Mucosa of stomach (tissue), 1 donor: Measurements from ENCODE around the gene VMP1.
"Not testable (repeated sequence)": the region's sequence is repeated elsewhere in the genome, so short reads cannot be mapped to it uniquely, and the experiment has no call there.

Experiments
- H3K27me3 ChIP-seq: one replicate; pipeline ENCODE4 v1.7.0; 2013; ENCODE audit warnings: mild to moderate bottlenecking, low read length; ENCODE audit not compliant: control insufficient read depth, insufficient read depth
- H3K36me3 ChIP-seq: one replicate; pipeline ENCODE4 v1.7.0; 2013; ENCODE audit warnings: low read length; ENCODE audit not compliant: control insufficient read depth, insufficient read depth
- H3K4me1 ChIP-seq: one replicate; pipeline ENCODE4 v1.7.0; 2013; ENCODE audit warnings: mild to moderate bottlenecking, low read length; ENCODE audit not compliant: control insufficient read depth, insufficient read depth
- H3K4me3 ChIP-seq: one replicate; pipeline ENCODE4 v1.7.0; 2013; ENCODE audit warnings: low read length
- H3K9ac ChIP-seq: one replicate; pipeline ENCODE4 v1.7.0; 2013; ENCODE audit warnings: mild to moderate bottlenecking, low read length, moderate library complexity
- H3K9me3 ChIP-seq: one replicate; pipeline ENCODE4 v1.7.0; 2013; ENCODE audit warnings: mild to moderate bottlenecking, low read length, moderate library complexity; ENCODE audit not compliant: control insufficient read depth
- donor health status: Pancreatic carcinoma.

VMP1 gene

GRCh38 chr17:59852847-59853167 lies 145.4 kb downstream of the VMP1 start:
- H3K36me3 ChIP-seq, H3K27me3 ChIP-seq, H3K4me3 ChIP-seq, H3K9me3 ChIP-seq, H3K9ac ChIP-seq: not testable (repeated sequence)
- peaks cover 81% of the 10 kb centered on the region for H3K4me1 ChIP-seq

- Histone ChIP-seq H3K4me3 (no peak overlapping the region), H3K27me3 (no peaks in the 10 kb centered on the region), H3K9ac (no peak overlapping the region), H3K9me3 (no peaks in the 10 kb centered on the region), H3K4me1 (peaks cover 82% of the 10 kb centered on the region), H3K36me3 (no peaks in the 10 kb centered on the region)
Measured at GRCh38 chr17:59853168-59853918, 145.9 kb downstream of the VMP1 start.

GRCh38 chr17:59853919-59854729 lies 146.7 kb downstream of the VMP1 start:
- not testable (repeated sequence) for H3K4me3 ChIP-seq, H3K9ac ChIP-seq, H3K36me3 ChIP-seq, H3K27me3 ChIP-seq, H3K9me3 ChIP-seq
- H3K4me1 ChIP-seq, result peaks cover 81% of the 10 kb centered on the region

- Histone ChIP-seq H3K9me3 (no peaks in the 10 kb centered on the region), H3K36me3 (no peaks in the 10 kb centered on the region), H3K4me1 (peaks cover 57% of the 10 kb centered on the region), H3K9ac (no peak overlapping the region), H3K27me3 (no peaks in the 10 kb centered on the region), H3K4me3 (no peak overlapping the region)
Measured at GRCh38 chr17:59856859-59857794, 149.7 kb downstream of the VMP1 start.

- H3K9ac ChIP-seq, result no peak overlapping the region
- no peaks in the 10 kb centered on the region for H3K36me3 ChIP-seq
- peaks cover 47% of the 10 kb centered on the region for H3K4me1 ChIP-seq
- H3K9me3 ChIP-seq, result no peaks in the 10 kb centered on the region
- H3K4me3 ChIP-seq, result no peak overlapping the region
- H3K27me3 ChIP-seq, result no peaks in the 10 kb centered on the region
Measured at GRCh38 chr17:59858167-59858816, 150.8 kb downstream of the VMP1 start.

- Histone ChIP-seq H3K9me3 (no peaks in the 10 kb centered on the region), H3K27me3 (no peaks in the 10 kb centered on the region), H3K4me1 (peaks cover 43% of the 10 kb centered on the region), H3K4me3 (no peak overlapping the region), H3K9ac (no peak overlapping the region), H3K36me3 (no peaks in the 10 kb centered on the region)
Measured at GRCh38 chr17:59858932-59859331, 151.5 kb downstream of the VMP1 start.

GRCh38 chr17:59859444-59860025 lies 152.1 kb downstream of the VMP1 start:
- no peaks in the 10 kb centered on the region for H3K27me3 ChIP-seq
- no peaks in the 10 kb centered on the region for H3K36me3 ChIP-seq

GRCh38 chr17:59863616-59864015 lies 156.2 kb downstream of the VMP1 start:
- H3K9me3 ChIP-seq, result no peaks in the 10 kb centered on the region
- H3K9ac ChIP-seq, result no peak overlapping the region
- no peaks in the 10 kb centered on the region for H3K27me3 ChIP-seq
- no peaks in the 10 kb centered on the region for H3K36me3 ChIP-seq
- H3K4me3 ChIP-seq, result no peak overlapping the region
- peaks cover 8% of the 10 kb centered on the region for H3K4me1 ChIP-seq

More at GRCh38 chr17:59859444-59860025, 152.1 kb downstream of the VMP1 start:
- Histone ChIP-seq H3K9me3 (no peaks in the 10 kb centered on the region), H3K4me3 (no peak overlapping the region), H3K9ac (no peak overlapping the region), H3K4me1 (peaks cover 37% of the 10 kb centered on the region)

- Histone ChIP-seq H3K4me1 (peaks cover 10% of the 10 kb centered on the region), H3K4me3 (no peak overlapping the region), H3K9me3 (no peaks in the 10 kb centered on the region), H3K9ac (no peak overlapping the region), H3K27me3 (no peaks in the 10 kb centered on the region), H3K36me3 (no peaks in the 10 kb centered on the region)
Measured at GRCh38 chr17:59869941-59870218, 162.4 kb downstream of the VMP1 start.

GRCh38 chr17:59870482-59870881 lies 163.0 kb downstream of the VMP1 start:
- H3K4me1 ChIP-seq, result peaks cover 10% of the 10 kb centered on the region
- no peaks in the 10 kb centered on the region for H3K27me3 ChIP-seq
- H3K9me3 ChIP-seq, result no peaks in the 10 kb centered on the region
- H3K9ac ChIP-seq, result no peak overlapping the region
- H3K4me3 ChIP-seq, result no peak overlapping the region
- no peaks in the 10 kb centered on the region for H3K36me3 ChIP-seq

- H3K27me3 ChIP-seq, result no peaks in the 10 kb centered on the region
- no peak overlapping the region for H3K9ac ChIP-seq
- H3K9me3 ChIP-seq, result no peaks in the 10 kb centered on the region
- no peak overlapping the region for H3K4me3 ChIP-seq
- no peaks in the 10 kb centered on the region for H3K36me3 ChIP-seq
- H3K4me1 ChIP-seq, result peaks cover 10% of the 10 kb centered on the region
Measured at GRCh38 chr17:59872351-59872750, 164.9 kb downstream of the VMP1 start.
